Femur (tissue), 1 donor: ENCODE measurements around the gene SNX33.
A peak's percentile ranks its signal among the peaks of the same experiment; 100 is the strongest.
"Not testable (repeated sequence)": the region's sequence is repeated elsewhere in the genome, so short reads cannot be mapped to it uniquely, and the experiment has no call there.

Source experiments
- DNase-seq: peaks from one replicate; pipeline ENCODE4 v3.0.0-alpha.2; 2017

Gene SNX33

GRCh38 chr15:75685195-75685594, 37.5 kb downstream of the SNX33 start:
- DNase-seq = no peak

DNA sequence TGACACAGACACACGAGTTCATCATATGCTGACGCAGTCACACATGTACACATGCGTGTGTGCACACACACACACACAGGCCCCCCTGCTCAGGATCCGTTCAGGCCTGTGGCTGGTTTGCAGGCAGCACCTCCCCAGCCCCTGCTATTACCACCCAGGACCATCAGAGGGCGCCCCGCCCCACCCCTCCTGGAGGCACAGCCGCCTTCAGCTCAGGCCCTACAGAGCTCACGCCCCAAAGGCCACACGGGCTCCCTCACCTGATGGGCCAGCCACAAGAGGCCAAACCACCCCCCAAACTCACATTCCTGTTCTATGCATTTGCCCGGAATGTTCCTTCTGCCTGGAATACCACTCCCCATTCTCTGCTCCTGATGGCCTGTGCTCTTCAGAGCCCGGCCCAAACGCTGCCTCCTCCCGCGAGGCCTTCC, 38.5 kb downstream of the SNX33 start:
- DNase-seq = peak; percentile 90

DNA sequence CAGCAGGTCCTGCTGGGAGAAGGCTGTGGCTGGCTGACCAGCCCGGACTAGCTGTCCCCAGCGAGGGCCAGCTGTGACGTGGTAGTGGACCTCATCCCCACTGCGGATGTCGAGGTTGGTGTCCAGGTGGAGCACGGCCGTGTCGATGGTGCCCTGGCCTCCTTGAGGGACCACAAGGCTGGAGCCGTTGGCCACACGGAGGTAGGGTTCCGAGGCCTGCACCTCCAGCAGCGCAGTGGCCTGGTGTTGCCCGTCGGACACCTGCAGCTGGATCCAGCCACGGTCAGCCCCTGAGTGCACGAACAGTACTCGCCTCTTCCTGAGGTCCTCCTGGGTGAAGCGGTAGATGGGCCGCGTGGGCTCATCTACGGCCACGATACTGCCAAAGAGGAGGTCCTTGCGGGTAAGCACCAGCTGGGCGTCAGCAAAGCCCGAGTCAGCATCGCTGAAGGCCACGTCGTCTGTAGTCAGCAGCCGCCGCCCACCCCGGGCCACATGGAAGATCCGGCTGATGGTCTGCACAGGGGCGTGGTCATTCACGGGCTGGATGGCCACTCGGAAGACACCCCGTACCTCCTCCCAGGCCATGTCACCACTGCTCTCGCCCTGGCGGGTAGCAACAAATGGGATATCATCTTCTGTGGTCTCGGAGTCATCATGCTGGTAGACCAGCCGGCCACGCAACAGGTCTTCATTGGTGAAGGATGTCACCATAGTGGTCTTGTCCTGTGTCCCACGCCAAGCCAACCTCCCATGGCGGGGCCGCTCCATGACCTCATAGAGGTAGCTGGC, 40.0 kb downstream of the SNX33 start:
- no peak for DNase-seq

DNA sequence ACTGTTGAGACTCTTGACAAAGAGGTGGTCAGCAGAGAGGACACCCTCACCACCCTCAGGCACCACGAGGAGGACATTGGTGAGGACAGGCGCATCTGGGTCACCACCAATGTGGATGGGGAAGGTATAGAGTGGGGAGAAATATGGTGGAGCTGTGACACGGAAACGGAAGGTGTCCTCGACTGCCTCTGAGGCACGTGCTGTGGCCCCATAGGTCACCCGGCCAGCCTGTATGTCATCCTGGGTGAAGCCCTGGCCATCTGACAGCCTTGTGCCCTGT, 40.5 kb downstream of the SNX33 start:
- no peak for DNase-seq

- DNase-seq = no peak
These were observed 41.1 kb downstream of the SNX33 start for GRCh38 chr15:75688831-75689230.

DNA sequence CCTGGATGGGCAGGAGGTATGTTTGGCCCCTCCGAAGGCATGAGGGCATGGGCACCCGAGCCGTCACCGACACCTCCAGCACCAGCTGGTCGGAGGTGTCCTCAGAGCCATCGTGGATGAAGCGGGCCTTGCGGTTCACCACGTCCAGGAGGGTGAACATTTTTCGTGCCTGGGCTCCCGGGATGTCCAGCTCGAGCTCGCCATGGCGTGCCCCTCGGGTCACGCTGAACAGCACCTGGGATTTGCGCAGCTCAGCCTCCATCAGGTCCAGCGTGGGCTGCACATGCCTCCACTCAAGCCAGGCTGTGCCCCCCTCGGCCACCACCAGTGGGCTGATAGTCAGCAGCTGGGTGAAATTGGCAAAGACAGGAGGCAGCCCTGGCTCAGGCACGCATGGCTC, 41.7 kb downstream of the SNX33 start:
- not testable (repeated sequence) for DNase-seq

- not testable (repeated sequence) for DNase-seq
These were observed 44.6 kb downstream of the SNX33 start for GRCh38 chr15:75692311-75692710.

DNA sequence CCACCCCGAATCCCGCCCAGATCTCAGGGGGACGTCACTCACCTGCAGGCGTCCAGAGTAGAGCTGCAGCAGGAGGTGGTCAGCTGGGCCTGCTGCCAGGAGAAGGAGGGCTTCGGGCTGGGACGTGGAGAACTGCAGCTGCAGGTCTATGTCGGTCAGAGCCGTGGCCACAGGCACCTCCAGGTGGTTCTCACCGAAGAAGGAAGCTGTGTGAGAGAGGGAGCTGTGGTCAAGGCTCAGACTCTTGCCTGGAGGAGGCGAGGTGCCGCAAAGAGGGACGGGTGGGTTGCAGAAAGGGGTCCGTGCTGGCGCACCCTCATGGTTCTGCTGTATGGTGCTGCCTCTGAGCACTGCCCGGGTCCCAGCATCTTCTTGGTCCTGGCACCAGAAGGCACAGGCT, 45.3 kb downstream of the SNX33 start:
- not testable (repeated sequence) for DNase-seq

DNA sequence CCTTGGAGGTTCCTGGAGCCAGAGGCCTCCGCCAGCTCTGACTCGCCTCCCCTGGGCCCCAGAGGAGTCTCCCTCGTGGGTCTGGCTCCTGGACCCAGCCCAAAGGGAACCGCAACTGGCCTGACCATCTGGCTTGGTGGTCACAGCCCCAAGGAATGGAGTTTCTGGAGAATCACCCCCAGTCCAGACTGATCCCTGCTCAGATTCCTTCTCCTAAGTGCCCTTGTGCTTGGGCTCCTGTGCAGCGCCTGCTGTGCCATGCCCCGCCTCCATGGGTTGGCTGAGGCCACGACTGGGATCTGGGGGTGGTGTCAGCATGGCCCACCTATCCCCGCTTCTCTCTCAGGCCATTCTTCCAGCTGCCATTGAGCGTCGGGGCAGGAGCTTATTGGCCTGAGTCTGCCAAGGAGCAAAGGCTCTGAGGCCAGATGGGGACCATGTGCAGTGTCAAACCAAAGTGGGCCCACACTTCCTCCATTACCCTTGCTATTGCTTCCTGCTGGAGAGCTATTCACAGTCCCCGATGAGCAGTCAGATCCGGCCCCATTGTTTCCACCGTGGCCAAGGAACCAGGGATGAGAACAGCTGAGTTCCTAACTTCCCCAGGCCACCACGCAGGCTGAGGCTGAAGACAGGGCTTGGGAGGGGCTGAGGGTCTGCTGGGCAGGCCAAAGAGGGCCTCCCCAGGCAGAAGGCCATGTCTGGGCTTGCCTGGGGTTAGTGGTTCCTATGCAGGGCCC, 46.0 kb downstream of the SNX33 start:
- DNase-seq = peak; percentile 63

GRCh38 chr15:75694241-75695182, 46.8 kb downstream of the SNX33 start:
- peak; percentile 91 for DNase-seq

DNA sequence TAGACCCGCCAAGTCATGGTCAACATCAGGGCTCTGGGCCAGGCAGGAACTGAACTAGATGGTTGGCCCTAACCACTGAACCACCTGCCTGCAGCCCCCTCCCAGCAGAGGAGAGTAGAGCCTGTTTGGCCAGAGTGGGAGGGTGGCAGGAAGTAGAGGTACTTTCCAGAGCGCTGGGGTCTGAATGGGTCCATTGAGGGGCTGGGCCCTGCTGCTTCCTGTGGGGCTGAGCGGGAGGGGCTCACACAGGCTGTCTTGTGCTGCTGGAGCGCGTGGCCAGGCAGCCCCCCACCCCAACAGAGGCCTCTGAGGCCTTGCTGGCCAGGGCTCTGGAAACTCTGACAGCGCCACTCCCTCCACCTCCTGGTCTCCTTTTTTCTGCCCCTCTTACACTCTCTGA, 47.5 kb downstream of the SNX33 start:
- DNase-seq = peak; percentile 86

DNA sequence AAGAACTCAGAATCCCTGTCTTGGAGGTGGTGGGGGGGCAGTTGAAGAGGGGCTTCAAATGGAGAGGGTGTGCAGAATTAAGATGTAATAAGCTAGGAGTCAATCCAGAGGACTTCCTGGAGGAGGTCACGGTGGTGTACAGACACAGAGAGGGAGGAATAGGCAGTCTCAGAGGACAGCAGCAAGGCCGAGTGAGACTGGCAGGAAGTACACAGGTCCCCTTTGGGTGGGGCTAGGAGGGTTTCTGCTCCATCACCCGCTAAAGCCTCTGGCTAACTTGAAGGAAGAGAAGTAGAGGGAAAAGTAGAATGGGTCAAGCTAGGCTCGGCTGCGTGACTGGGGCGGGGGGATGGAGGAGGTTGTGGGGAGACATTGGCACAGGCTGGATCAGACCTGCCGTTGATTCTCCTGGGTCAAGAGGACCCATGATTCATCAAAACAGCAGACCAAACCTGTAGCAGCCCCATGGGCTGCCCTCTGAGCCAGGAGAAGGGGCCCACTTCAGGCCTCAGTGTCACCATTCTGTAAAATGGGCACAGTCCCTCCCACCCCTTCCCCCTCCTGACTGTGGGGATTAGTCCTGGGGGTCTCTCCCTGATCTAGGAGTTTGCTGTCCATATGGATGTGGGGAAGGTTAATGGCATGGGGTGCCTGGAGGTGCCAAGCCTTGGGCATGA, 48.1 kb downstream of the SNX33 start:
- no peak for DNase-seq

DNA sequence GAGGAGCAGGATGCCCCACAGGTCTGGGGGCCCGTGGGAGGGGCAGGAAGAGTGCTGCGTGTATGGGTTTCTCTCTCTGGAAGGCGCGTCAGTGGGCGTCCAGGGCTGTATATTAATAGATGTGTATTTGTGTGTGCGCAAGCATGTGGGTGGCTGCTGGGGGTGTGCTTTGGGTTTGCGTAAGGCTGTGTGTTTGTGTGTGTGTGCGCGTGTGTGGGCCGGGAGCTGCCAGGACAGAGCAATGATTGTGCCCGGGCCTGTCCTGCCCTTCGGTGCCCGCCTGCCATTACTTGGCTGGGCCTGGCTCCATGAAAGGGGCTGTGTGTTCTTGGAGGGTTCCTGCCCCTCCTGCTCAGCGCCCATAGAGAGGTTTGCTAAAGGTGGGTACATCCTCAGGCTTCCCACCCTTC, 48.6 kb downstream of the SNX33 start:
- peak; percentile 81 for DNase-seq

GRCh38 chr15:75696854-75697259, 49.1 kb downstream of the SNX33 start:
- DNase-seq = no peak

- no peak for DNase-seq
These were observed 49.8 kb downstream of the SNX33 start for GRCh38 chr15:75697523-75697922.

- peak; percentile 68 for DNase-seq
These were observed 50.4 kb downstream of the SNX33 start for GRCh38 chr15:75697974-75698747.

DNA sequence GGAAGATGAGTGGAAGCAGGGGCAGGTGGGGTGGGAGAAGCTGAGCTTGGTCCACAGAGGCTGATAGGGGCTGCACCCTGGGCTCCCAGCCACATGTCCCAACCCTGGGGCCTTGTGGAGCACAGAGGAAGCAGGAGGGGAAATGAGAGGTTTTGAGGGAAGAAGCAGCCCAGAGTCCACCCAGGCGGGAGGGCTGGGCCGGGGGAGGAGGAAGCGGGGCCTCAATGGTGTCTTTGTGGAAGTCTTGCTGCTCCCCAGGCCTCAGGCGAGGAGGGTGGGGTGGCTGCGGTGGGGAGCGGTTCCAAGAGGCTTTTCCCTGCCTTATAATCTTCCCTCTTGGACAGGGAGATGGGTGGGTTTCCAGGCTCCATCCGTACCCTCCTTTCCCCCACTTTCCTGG, 51.8 kb downstream of the SNX33 start:
- peak; percentile 86 for DNase-seq

GRCh38 chr15:75699961-75700874, 52.5 kb downstream of the SNX33 start:
- peak; percentile 87 for DNase-seq

- DNase-seq = not testable (repeated sequence)
These were observed 53.6 kb downstream of the SNX33 start for GRCh38 chr15:75701071-75702003.

GRCh38 chr15:75702436-75702835, 54.7 kb downstream of the SNX33 start:
- DNase-seq = no peak
